GM12878 (cell line): ENCODE data around the gene RPL37A. TPM values are rescaled to one million over a fixed set of nuclear protein-coding genes. Genes with fewer than 3 reads are reported as not detected.
A peak's percentile ranks its signal among the peaks of the same experiment; 100 is the strongest.

ENCODE experiments used
- ATAC-seq: fragments of 200-7000 bp; cut with Tn5 transposase; 3 replicates; pipeline ENCODE4 v1.9.1; 2020; ENCODE audit warnings: mild to moderate bottlenecking, moderate library complexity
- BruUV-seq: library from RNA; stranded (reverse); fragments of 400-500 nt; replicated peaks from 2 replicates; lab custom pipeline; 2021; lab: Mats Ljungman, UMichigan
- CTCF ChIA-PET: fragments of 300-600 bp; sonication (Branson Sonifier 250); formaldehyde crosslinking; extraction: SDS; loops from one replicate; lab custom pipeline; 2021; ENCODE audit warnings: inconsistent platforms; lab: Yijun Ruan, JAX
- POLR2A ChIA-PET: fragments of 350-600 bp; formaldehyde crosslinking; extraction: SDS; loops from one replicate; lab custom pipeline; 2021; ENCODE audit warnings: inconsistent platforms; lab: Charles Lee
- RAD21 ChIA-PET: fragments of 300-600 bp; sonication (Branson Sonifier 250); formaldehyde crosslinking; loops from one replicate; lab custom pipeline; 2023; ENCODE audit warnings: antibody characterized with exemption; ENCODE audit not compliant: unreplicated experiment; lab: Charles Lee
- SMC1A ChIA-PET: fragments of 300-600 bp; sonication (Branson Sonifier 250); formaldehyde crosslinking; loops from one replicate; lab custom pipeline; 2023; ENCODE audit not compliant: unreplicated experiment, uncharacterized antibody; lab: Charles Lee
- DNase-seq: peaks from one replicate; pipeline ENCODE4 v3.0.0-alpha.2; 2011; ENCODE audit warnings: low read depth, low spot score
- FAIRE-seq: peaks from 3 replicates; lab custom pipeline; 2011; peaks lifted over from hg19 to GRCh38; lab: Jason Lieb, UNC
- H2AFZ ChIP-seq: 2 replicates; pipeline ENCODE4 v1.6.0; 2011; ENCODE audit warnings: low read depth, low read length, control low read depth; ENCODE audit not compliant: control insufficient read depth
- H3K27ac ChIP-seq: 2 replicates; pipeline ENCODE4 v1.5.1; 2011; ENCODE audit warnings: control low read depth; ENCODE audit not compliant: control insufficient read depth, insufficient read depth
- H3K27me3 ChIP-seq, 2 experiments: replicated peaks in 1 of 2; 2 replicates each; pipeline versions ENCODE4 v1.6.0 to v1.6.1; 2011; ENCODE audit warnings: low read length in 1 of 2; ENCODE audit not compliant: control insufficient read depth in 2 of 2, insufficient read depth in 2 of 2
- H3K36me3 ChIP-seq, 2 experiments: 2 replicates each; pipeline ENCODE4 v1.5.1; 2011; ENCODE audit warnings: low read length in 1 of 2; ENCODE audit not compliant: control insufficient read depth in 2 of 2, insufficient read depth in 2 of 2
- H3K4me1 ChIP-seq: 2 replicates; pipeline ENCODE4 v1.6.1; 2011; ENCODE audit warnings: mild to moderate bottlenecking, low read length, moderate library complexity, mixed read lengths; ENCODE audit not compliant: control insufficient read depth, insufficient read depth
- H3K4me2 ChIP-seq: 2 replicates; pipeline ENCODE4 v1.6.0; 2011; ENCODE audit warnings: control low read depth; ENCODE audit not compliant: control insufficient read depth, insufficient read depth
- H3K4me3 ChIP-seq: fragments of 200-600 bp; sonication (generic); 2 replicates; pipeline ENCODE4 v1.5.1; 2016
- H3K79me2 ChIP-seq: 2 replicates; pipeline ENCODE4 v1.6.0; 2011; ENCODE audit warnings: low read length; ENCODE audit not compliant: control insufficient read depth, insufficient read depth
- H3K9ac ChIP-seq: 2 replicates; pipeline ENCODE4 v1.8.0; 2011; ENCODE audit warnings: low read length, control low read depth, mixed read lengths; ENCODE audit not compliant: control insufficient read depth, insufficient read depth
- H3K9me3 ChIP-seq: replicated peaks from 3 replicates; pipeline ENCODE4 v1.5.1; 2011; ENCODE audit warnings: mild to moderate bottlenecking, low read length; ENCODE audit not compliant: control insufficient read depth, insufficient read depth
- H4K20me1 ChIP-seq: 2 replicates; pipeline ENCODE4 v1.6.0; 2011; ENCODE audit not compliant: control insufficient read depth, insufficient read depth
- BCL3 ChIP-seq: IDR thresholded peaks from 2 replicates; pipeline ENCODE4 v1.6.1; 2011; ENCODE audit warnings: borderline replicate concordance, low read depth, mild to moderate bottlenecking, moderate library complexity, low read length; ENCODE audit not compliant: insufficient read depth, poor library complexity, severe bottlenecking
- CBX3 ChIP-seq: fragments of 200-600 bp; sonication (generic); IDR thresholded peaks from 2 replicates; pipeline ENCODE4 v1.6.1; 2016; ENCODE audit warnings: low read depth, borderline replicate concordance
- CHD4 ChIP-seq: fragments of 200-600 bp; sonication (generic); IDR thresholded peaks from 2 replicates; pipeline ENCODE4 v1.6.1; 2016; ENCODE audit warnings: mild to moderate bottlenecking
- CREM ChIP-seq: IDR thresholded peaks from 2 replicates; pipeline ENCODE4 v1.6.1; 2014; ENCODE audit warnings: antibody characterized with exemption, low read depth
- GABPA ChIP-seq: IDR thresholded peaks from 2 replicates; pipeline ENCODE4 v1.6.1; 2014; ENCODE audit warnings: antibody characterized with exemption, low read depth, mild to moderate bottlenecking, inconsistent platforms
- MYB ChIP-seq: fragments of 150-350 bp; IDR thresholded peaks from 2 replicates; pipeline ENCODE4 v1.6.1; 2014; ENCODE audit warnings: mild to moderate bottlenecking, low read depth, low read length, borderline replicate concordance
- NBN ChIP-seq: fragments of 450-650 bp; IDR thresholded peaks from 2 replicates; pipeline ENCODE4 v1.6.1; 2016
- NFIC ChIP-seq: IDR thresholded peaks from 2 replicates; pipeline ENCODE4 v1.6.1; 2012; ENCODE audit warnings: low read depth, mild to moderate bottlenecking, inconsistent platforms, low read length, moderate library complexity
- RAD21 ChIP-seq: IDR thresholded peaks from 2 replicates; pipeline ENCODE4 v1.6.1; 2011; ENCODE audit warnings: mild to moderate bottlenecking, low read depth, low read length, moderate library complexity; ENCODE audit not compliant: insufficient read depth
- RBBP5 ChIP-seq: fragments of 200-600 bp; sonication (generic); conservative IDR thresholded peaks from 2 replicates; pipeline ENCODE4 v1.6.1; 2016
- WRNIP1 ChIP-seq: IDR thresholded peaks from 2 replicates; pipeline ENCODE4 v1.6.1; 2011; ENCODE audit warnings: low read depth, low read length, improper control_type of control experiment, borderline replicate concordance
- WGBS: methylation state at CpG from one replicate; pipeline ENCODE4 v1.1.6; 2016; ENCODE audit warnings: low lambda C conversion rate; ENCODE audit not compliant: insufficient replicate concordance, insufficient coverage; ENCODE audit errors: missing lambda C conversion rate; 5-methylcytosine and 5-hydroxymethylcytosine counted together
- in situ Hi-C: fragments of 300-500 bp; cut with MboI; formaldehyde crosslinking; loops from 9 replicates; pipeline ENCODE4 v1.14.3; 2018; ENCODE audit warnings: mixed read lengths
- intact Hi-C: fragments of 100-400 bp; cut with micrococcal nuclease; formaldehyde crosslinking; loops from one replicate; pipeline ENCODE4 v1.14.2; 2022; ENCODE audit not compliant: unreplicated experiment
- polyA plus RNA-seq, 11 experiments: library from polyadenylated mRNA; depleted of rRNA in 4 of 11; unstranded in 6 of 11; stranded (reverse) in 5 of 11; fragments of >200 nt; fragmentation: Nextera tagmentation in 4 of 11; fragmentation: Illumina TruSeq in 1 of 11; extraction: Ambion mirVana in 4 of 11; extraction: Trizol in 1 of 11; gene quantifications; 1 replicate in 1 of 11; 2 replicates in 10 of 11; pipeline versions ENCODE4 v1.2.1 to v1.2.3, GENCODE V29; 2011 to 2016; ENCODE audit warnings: inconsistent platforms in 2 of 11, missing spikeins in 2 of 11, low read depth in 1 of 11
- total RNA-seq, 4 experiments: library from RNA; depleted of rRNA in 3 of 4; stranded (reverse); fragments of >200 nt in 3 of 4; fragmentation: Illumina TruSeq in 1 of 4; extraction: Trizol in 1 of 4; gene quantifications; 2 replicates each; pipeline versions ENCODE4 v1.2.1 to v1.2.3, GENCODE V29; 2013 to 2021

RPL37A gene
- total and polyA plus RNA-seq, 10 of the 15 experiments (the other 5 are each of a cell fraction or from before 2014, with no cell fraction given) = 2,847 to 6,854 (median 5,110) TPM

- Histone ChIP-seq H3K9ac (no peak overlapping the region), H4K20me1 (no peaks in the 10 kb centered on the region; the same call in 1 of the 2 replicates), H3K36me3 (peaks cover under 1 to 25% of the 10 kb centered on the region in 2 experiments), H3K4me1 (no peaks in the 10 kb centered on the region), H3K4me2 (no peak overlapping the region), H3K27me3 (no peaks in the 10 kb centered on the region), H3K4me3 (no peak overlapping the region), H3K27ac (no peak overlapping the region), H3K79me2 (no peaks in the 10 kb centered on the region; the same call in none of the 2 replicates), H2AFZ (no peak overlapping the region), H3K9me3 (no peaks in the 10 kb centered on the region; the same call in 2 of the 3 replicates)
- 100% methylated on average over 1 of the region's 1 CpG for WGBS
- intact Hi-C loops = loop anchor here (10.0 kb wide), 1 partner anchor 393 kb away; no protein-coding TSS in a partner anchor
- no TSS peak for BruUV-seq
- DNase-seq = no peak
- RAD21 ChIA-PET = interaction anchor here (2.0 kb wide), 1 partner anchor 10 kb away, joined by 7 read pairs; no protein-coding TSS in a partner anchor
- CTCF ChIA-PET = interaction anchor here (1.0 to 3.5 kb wide), 4 partner anchors 10 to 158 kb away, joined by 3 to 25 read pairs (median 3); no protein-coding TSS in a partner anchor
- SMC1A ChIA-PET = interaction anchor here (1.2 to 1.6 kb wide), 3 partner anchors 11 to 91 kb away, joined by 3 to 9 read pairs (median 5); no protein-coding TSS in a partner anchor
- in situ Hi-C loops = no loop called here
- TF ChIP-seq WRNIP1 (no peak), BCL3 (no peak), CREM (no peak), CBX3 (no peak), NBN (no peak), NFIC (no peak), CHD4 (no peak), RBBP5 (no peak), RAD21 (no peak), MYB (no peak), GABPA (no peak)
- peak; percentile 31 for ATAC-seq
- POLR2A ChIA-PET = interaction anchor here (0.5 kb wide), 1 partner anchor 460 kb away, joined by 7 read pairs; no protein-coding TSS in a partner anchor
- no peak for FAIRE-seq
Observed at GRCh38 chr2:216508229-216508628, 9.6 kb downstream of the RPL37A start.
